ENCODE data around the gene CHMP6. TPM values are rescaled to one million over a fixed set of nuclear protein-coding genes. Genes with fewer than 3 reads are reported as not detected.
A peak's percentile ranks its signal among the peaks of the same experiment; 100 is the strongest.

Gene CHMP6
- 10 to 100 TPM; 28.4 to 32.5 TPM for total RNA-seq
- 23.4 TPM for polyA plus RNA-seq (2013, experiment 1 of 2)
- 20.2 TPM for polyA plus RNA-seq (2013, experiment 2 of 2)
- long read RNA-seq, experiment 1, transcript CHMP6-201 (8 exons, 1,664 nt): major isoform, 6 of 18 reads
- long read RNA-seq, experiment 1, partial matches to known transcripts: 5 of 18 reads
- long read RNA-seq, experiment 1, other reads (novel, unspliced or antisense): 7 of 18 reads
- long read RNA-seq, experiment 2, transcript CHMP6-201 (8 exons, 1,664 nt): major isoform, 65 of 71 reads
- long read RNA-seq, experiment 2, partial matches to known transcripts: 1 of 71 reads
- long read RNA-seq, experiment 2, other reads (novel, unspliced or antisense): 5 of 71 reads
- long read RNA-seq, experiment 3, transcript CHMP6-201 (8 exons, 1,664 nt): major isoform, 311 of 331 reads
- long read RNA-seq, experiment 3, partial matches to known transcripts: 8 of 331 reads
- long read RNA-seq, experiment 3, other reads (novel, unspliced or antisense): 12 of 331 reads
- long read RNA-seq, experiment 4, transcript CHMP6-201 (8 exons, 1,664 nt): major isoform, 90 of 93 reads
- long read RNA-seq, experiment 4, partial matches to known transcripts: 0 of 93 reads
- long read RNA-seq, experiment 4, other reads (novel, unspliced or antisense): 3 of 93 reads

DNA sequence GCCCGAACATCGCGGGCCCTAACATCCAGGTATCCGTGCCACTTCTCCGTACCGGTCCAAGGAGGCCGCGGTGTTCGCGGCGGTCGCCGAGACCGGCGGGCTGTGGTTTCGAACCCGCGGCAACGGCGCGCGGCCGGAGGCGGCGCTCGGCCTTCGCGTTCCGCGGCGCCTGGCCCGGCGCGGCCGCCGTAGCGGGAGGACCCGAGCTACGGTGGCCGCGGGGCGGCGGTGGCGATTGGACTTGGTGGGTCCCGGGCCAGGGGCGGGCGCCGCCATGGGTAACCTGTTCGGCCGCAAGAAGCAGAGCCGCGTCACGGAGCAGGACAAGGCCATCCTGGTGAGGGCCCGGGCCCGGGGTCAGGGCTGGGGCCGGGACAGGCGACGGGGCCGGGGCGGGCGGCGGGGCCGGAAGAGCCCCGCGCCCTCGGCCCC, at the start of gene CHMP6:
CHMP6 (plus strand) TSS at position 197 of the 432 bp plus-strand sequence; CDS start at position 275, 78 bp downstream.
- Histone ChIP-seq H3K4me3 (ENCODE audit: low read length) (peak within 1 kb of the TSS; percentile 81), H3K9me3 (ENCODE audit: control insufficient read depth, low read length) (no peaks in the 10 kb centered on the region), H3K9ac (ENCODE audit: extremely low read depth, low read length, poor library complexity, severe bottlenecking) (peak within 1 kb of the TSS; percentile 41), H3K27ac (ENCODE audit: low read depth, low read length) (no peak within 1 kb of the TSS), H3K27me3 (ENCODE audit: control insufficient read depth, insufficient read depth, low read length, poor library complexity, severe bottlenecking) (no peaks in the 10 kb centered on the region), H3K36me3 (ENCODE audit: control insufficient read depth, insufficient read depth, low read length) (peaks cover 6% of the 10 kb centered on the region), H3K4me1 (ENCODE audit: control insufficient read depth, insufficient read depth, low read length) (peaks cover 5% of the 10 kb centered on the region)
- H3K36me3 Mint-ChIP-seq (ENCODE audit: low read depth): peaks cover 15% of the 10 kb centered on the region
- no peak within 1 kb of the TSS for H3K27ac Mint-ChIP-seq
- no peaks in the 10 kb centered on the region for H3K9me3 Mint-ChIP-seq
- peak; percentile 31 for TF ChIP-seq CTCF (conservative IDR thresholded peaks at IDR 0.05)
- peak; percentile 90 for DNase-seq
- H3K4me3 Mint-ChIP-seq: peak within 1 kb of the TSS; percentile 58
- 1 to 3% methylated on average over 6 to 66 of the region's 66 CpGs for WGBS, 2 experiments (ENCODE audit: insufficient coverage in 1 of 2, insufficient read length in 1 of 2)
- H3K27me3 Mint-ChIP-seq (ENCODE audit: insufficient read depth): peaks cover 2% of the 10 kb centered on the region
- peaks cover 5% of the 10 kb centered on the region for H3K4me1 Mint-ChIP-seq

DNA sequence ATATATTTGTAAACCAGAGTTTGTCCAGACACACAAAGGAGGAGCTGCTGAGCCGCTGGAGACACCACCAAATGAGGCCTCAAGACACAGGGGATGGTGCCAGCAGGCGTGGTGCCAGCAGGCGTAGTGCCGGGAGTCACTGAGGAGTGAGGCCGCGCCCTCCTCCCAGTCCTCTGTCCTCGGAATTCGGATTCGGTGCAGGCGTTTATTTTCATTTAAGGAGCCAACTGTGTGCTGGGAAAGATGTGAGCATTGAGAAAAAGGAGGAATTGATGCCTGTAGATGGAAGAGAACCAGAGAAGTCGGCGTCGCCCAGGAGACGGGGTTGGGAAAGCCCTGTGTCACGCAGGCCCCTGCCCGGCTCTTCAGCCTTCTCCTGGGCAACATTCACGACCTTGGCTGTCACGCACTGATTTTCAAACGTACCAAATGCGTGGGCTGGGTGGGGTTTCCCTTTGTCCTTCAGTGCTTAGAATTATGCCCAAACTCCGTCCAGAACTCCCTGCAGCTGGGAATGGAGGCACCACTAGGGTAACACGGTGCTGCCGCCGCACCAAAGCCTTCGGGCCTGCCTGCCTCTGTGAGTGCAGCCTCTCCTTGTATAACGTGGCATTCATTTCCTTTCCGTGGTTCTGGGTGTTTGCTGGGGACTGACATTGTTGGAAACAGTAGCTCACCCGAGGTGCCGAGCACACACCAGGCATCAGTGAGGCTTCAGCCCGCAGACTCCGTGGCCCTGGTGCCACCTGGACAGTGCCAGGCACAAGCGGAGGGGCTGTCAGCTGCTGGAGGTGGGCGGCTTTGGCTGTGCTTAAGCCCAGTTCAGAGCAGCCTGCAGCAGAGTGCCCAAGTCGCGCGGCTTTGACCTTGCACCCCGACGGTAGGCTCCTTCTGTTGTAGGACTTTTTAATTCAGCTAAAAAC, 49.0 kb upstream of the CHMP6 start:
- Histone ChIP-seq H3K4me1 (ENCODE audit: control insufficient read depth, insufficient read depth, low read length) (no peaks in the 10 kb centered on the region), H3K36me3 (ENCODE audit: control insufficient read depth, insufficient read depth, low read length) (peaks cover 24% of the 10 kb centered on the region), H3K4me3 (ENCODE audit: low read length) (no peak overlapping the region), H3K9ac (ENCODE audit: extremely low read depth, low read length, poor library complexity, severe bottlenecking) (no peak overlapping the region), H3K27ac (ENCODE audit: low read depth, low read length) (peak overlapping the region; percentile 49), H3K27me3 (ENCODE audit: control insufficient read depth, insufficient read depth, low read length, poor library complexity, severe bottlenecking) (no peaks in the 10 kb centered on the region), H3K9me3 (ENCODE audit: control insufficient read depth, low read length) (no peaks in the 10 kb centered on the region)
- WGBS, 2 experiments (ENCODE audit: insufficient coverage in 1 of 2, insufficient read length in 1 of 2): 94 to 95% methylated on average over 32 to 38 of the region's 38 CpGs
- peaks cover 2% of the 10 kb centered on the region for H3K9me3 Mint-ChIP-seq
- no peak for TF ChIP-seq CTCF (conservative IDR thresholded peaks at IDR 0.05)
- no peak overlapping the region for H3K4me3 Mint-ChIP-seq
- H3K36me3 Mint-ChIP-seq (ENCODE audit: low read depth): peaks cover 45% of the 10 kb centered on the region
- DNase-seq: no peak
- H3K27me3 Mint-ChIP-seq (ENCODE audit: insufficient read depth): no peaks in the 10 kb centered on the region
- H3K4me1 Mint-ChIP-seq: no peaks in the 10 kb centered on the region
- H3K27ac Mint-ChIP-seq: no peak overlapping the region
